Measurements from ENCODE around the gene SCN5A. TPM values are rescaled to one million over a fixed set of nuclear protein-coding genes. Genes with fewer than 3 reads are reported as not detected.

SCN5A gene
- total RNA-seq, 1 experiment from 2014 or later, result not detected

GRCh38 chr3:38549486-38549885 lies 100.0 kb downstream of the SCN5A start:
- DNase-seq (ENCODE audit: unreplicated experiment), result no peak
- Mint-ChIP-seq H3K4me3 (ENCODE audit: unreplicated experiment) (no peak overlapping the region), H3K36me3 (ENCODE audit: insufficient read depth, unreplicated experiment) (peaks cover 4% of the 10 kb centered on the region), H3K27ac (ENCODE audit: low read depth, unreplicated experiment) (no peak overlapping the region), H3K9me3 (ENCODE audit: unreplicated experiment) (no peaks in the 10 kb centered on the region), H3K27me3 (ENCODE audit: insufficient read depth, unreplicated experiment) (peaks cover 42% of the 10 kb centered on the region), H3K4me1 (ENCODE audit: insufficient read depth, unreplicated experiment) (no peaks in the 10 kb centered on the region)
- ChIA-PET POLR2A (no interaction called here), CTCF (no interaction called here)
- intact Hi-C loops (cut with micrococcal nuclease), result no loop called here
- BruUV-seq (replicated peaks), result no TSS peak
- no peak for TF ChIP-seq CTCF (IDR thresholded peaks at IDR 0.05; ENCODE audit: unreplicated experiment)

GRCh38 chr3:38549082-38549481 lies 100.4 kb downstream of the SCN5A start:
- Mint-ChIP-seq H3K36me3 (ENCODE audit: insufficient read depth, unreplicated experiment) (peaks cover 4% of the 10 kb centered on the region), H3K4me1 (ENCODE audit: insufficient read depth, unreplicated experiment) (no peaks in the 10 kb centered on the region), H3K9me3 (ENCODE audit: unreplicated experiment) (no peaks in the 10 kb centered on the region), H3K27ac (ENCODE audit: low read depth, unreplicated experiment) (no peak overlapping the region), H3K27me3 (ENCODE audit: insufficient read depth, unreplicated experiment) (peaks cover 42% of the 10 kb centered on the region), H3K4me3 (ENCODE audit: unreplicated experiment) (no peak overlapping the region)
- CTCF ChIA-PET, result interaction anchor here (0.6 kb wide), 1 partner anchor 534 kb away, joined by 3 read pairs; no protein-coding TSS in a partner anchor
- POLR2A ChIA-PET, result no interaction called here
- no peak for DNase-seq (ENCODE audit: unreplicated experiment)
- no peak for TF ChIP-seq CTCF (IDR thresholded peaks at IDR 0.05; ENCODE audit: unreplicated experiment)
- intact Hi-C loops (cut with micrococcal nuclease), result no loop called here
- no TSS peak for BruUV-seq (replicated peaks)

- DNase-seq (ENCODE audit: unreplicated experiment), result no peak
Measured at GRCh38 chr3:38548154-38548931, 101.1 kb downstream of the SCN5A start.

More at GRCh38 chr3:38548154-38548931, 101.1 kb downstream of the SCN5A start:
- no peaks in the 10 kb centered on the region for H3K4me1 Mint-ChIP-seq (ENCODE audit: insufficient read depth, unreplicated experiment)
- no peak for TF ChIP-seq CTCF (IDR thresholded peaks at IDR 0.05; ENCODE audit: unreplicated experiment)
- H3K4me3 Mint-ChIP-seq (ENCODE audit: unreplicated experiment), result no peak overlapping the region
- POLR2A ChIA-PET, result interaction anchor here (0.6 kb wide), 1 partner anchor 93 kb away, joined by 3 read pairs; no protein-coding TSS in a partner anchor
- H3K27ac Mint-ChIP-seq (ENCODE audit: low read depth, unreplicated experiment), result no peak overlapping the region
- peaks cover 36% of the 10 kb centered on the region for H3K27me3 Mint-ChIP-seq (ENCODE audit: insufficient read depth, unreplicated experiment)
- intact Hi-C loops (cut with micrococcal nuclease), result no loop called here
- no peaks in the 10 kb centered on the region for H3K9me3 Mint-ChIP-seq (ENCODE audit: unreplicated experiment)
- peaks cover 4% of the 10 kb centered on the region for H3K36me3 Mint-ChIP-seq (ENCODE audit: insufficient read depth, unreplicated experiment)
- CTCF ChIA-PET, result interaction anchor here (0.6 to 1.3 kb wide), 3 partner anchors 26 to 534 kb away, joined by 3 to 4 read pairs (median 3); no protein-coding TSS in a partner anchor
- BruUV-seq (replicated peaks), result no TSS peak

All from MCF 10A (cell line).